ENCODE measurements around the gene SVOP.

- TF ChIP-seq CTCF (IDR thresholded peaks at IDR 0.05) (no peak), POLR2A (IDR thresholded peaks at IDR 0.05) (no peak)
These were observed 43.5 kb downstream of the SVOP start for GRCh38 chr12:108977360-108977759.
